GM12892 (cell line): ENCODE data around the gene REXO4.
"Not testable (repeated sequence)": the region's sequence is repeated elsewhere in the genome, so short reads cannot be mapped to it uniquely, and the experiment has no call there.

ENCODE experiments used
- DNase-seq: peaks from one replicate; pipeline ENCODE4 v3.0.0; 2011; ENCODE audit not compliant: insufficient read length
- FAIRE-seq: peaks from 2 replicates; lab custom pipeline; 2011; peaks lifted over from hg19 to GRCh38; lab: Jason Lieb, UNC
- POLR2A ChIP-seq: IDR thresholded peaks from 2 replicates; pipeline ENCODE4 v1.6.1; 2011; ENCODE audit warnings: low read depth, low read length, control low read depth
- POLR2AphosphoS5 ChIP-seq: IDR thresholded peaks from 2 replicates; pipeline ENCODE4 v1.6.1; 2011; ENCODE audit warnings: low read depth, low read length, control low read depth
- TAF1 ChIP-seq: IDR thresholded peaks from 2 replicates; pipeline ENCODE4 v1.6.1; 2011; ENCODE audit warnings: low read depth, mild to moderate bottlenecking, control low read depth, low read length, borderline replicate concordance

REXO4 gene

DNA sequence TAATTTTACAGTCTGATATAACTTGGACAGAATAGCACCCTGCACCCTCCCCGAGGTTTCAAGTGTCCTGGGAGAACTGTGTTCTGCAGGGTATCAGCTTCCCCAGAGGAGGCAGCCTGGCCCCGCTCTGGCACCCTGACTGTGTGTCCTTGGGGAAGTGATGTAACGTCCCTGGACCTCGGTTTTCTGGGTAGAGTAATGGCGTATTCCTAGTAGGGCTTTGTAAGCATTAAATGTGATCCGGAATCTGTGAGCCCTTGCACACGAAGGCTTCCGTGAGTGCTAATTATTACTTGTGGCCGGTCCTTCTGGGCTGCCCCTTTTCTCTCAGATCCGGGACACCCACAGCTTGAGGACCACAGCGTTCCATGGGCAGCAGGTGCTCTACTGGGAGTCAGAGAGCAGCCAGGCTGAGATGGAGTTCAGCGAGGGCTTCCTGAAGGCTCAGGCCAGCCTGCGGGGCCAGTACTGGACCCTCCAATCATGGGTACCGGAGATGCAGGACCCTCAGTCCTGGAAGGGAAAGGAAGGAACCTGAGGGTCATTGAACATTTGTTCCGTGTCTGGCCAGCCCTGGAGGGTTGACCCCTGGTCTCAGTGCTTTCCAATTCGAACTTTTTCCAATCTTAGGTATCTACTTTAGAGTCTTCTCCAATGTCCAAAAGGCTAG lies 41.0 kb upstream of the REXO4 start:
- no peak for DNase-seq
- no peak for FAIRE-seq
- TF ChIP-seq POLR2A: no peak
- no peak for TF ChIP-seq TAF1
- TF ChIP-seq POLR2AphosphoS5: no peak

DNA sequence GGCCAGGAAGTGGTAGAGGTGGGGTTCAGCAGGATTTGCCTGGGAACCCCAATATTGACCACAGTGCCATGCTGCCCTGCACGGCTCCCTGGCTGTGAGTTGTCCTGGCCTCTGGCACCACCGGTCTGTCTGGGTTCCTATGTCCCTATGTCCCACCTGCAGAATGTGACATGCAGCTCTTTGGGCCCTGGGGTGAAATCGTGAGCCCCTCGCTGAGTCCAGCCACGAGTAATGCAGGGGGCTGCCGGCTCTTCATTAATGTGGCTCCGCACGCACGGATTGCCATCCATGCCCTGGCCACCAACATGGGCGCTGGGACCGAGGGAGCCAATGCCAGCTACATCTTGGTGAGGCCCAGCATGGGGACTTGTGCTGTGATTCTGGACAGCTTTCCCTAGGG lies 39.9 kb upstream of the REXO4 start:
- TF ChIP-seq POLR2AphosphoS5: no peak
- TF ChIP-seq TAF1: no peak
- no peak for TF ChIP-seq POLR2A
- DNase-seq: no peak
- no peak for FAIRE-seq

DNA sequence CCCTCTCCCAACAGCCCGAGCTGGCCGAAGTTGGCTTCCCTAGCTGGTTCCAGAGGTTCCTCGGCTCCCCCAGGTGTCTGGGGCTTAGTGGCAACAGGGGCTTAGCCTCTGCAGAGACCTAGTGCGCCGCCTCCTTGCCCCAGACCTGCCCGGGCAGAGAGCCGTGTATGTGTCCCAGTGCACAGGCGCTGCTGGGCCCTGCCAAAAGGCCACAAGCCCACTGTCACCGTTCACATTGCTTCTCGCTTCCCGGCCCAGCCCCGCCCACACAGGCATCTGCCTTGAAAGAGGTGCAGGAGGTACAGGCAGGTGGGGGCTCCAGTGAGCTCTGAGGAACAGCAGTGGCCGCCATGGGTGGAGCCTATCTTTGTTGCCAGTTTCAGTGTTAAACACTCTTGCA lies 39.4 kb upstream of the REXO4 start:
- DNase-seq: no peak
- no peak for FAIRE-seq
- TF ChIP-seq POLR2A: no peak
- TF ChIP-seq TAF1: no peak
- TF ChIP-seq POLR2AphosphoS5: no peak

DNA sequence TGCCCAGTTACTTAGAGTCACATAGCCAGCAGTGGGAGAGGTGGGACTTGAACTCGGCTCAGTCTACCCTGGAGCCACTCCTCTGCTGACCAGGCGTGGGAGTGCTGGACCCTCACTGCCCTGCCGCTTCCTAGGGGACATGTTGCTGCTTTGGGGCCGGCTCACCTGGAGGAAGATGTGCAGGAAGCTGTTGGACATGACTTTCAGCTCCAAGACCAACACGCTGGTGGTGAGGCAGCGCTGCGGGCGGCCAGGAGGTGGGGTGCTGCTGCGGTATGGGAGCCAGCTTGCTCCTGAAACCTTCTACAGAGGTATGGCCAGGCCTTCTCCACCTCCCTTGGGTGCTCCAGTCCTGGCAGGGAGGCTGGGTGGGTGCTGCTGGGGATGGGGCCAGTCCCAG lies 38.6 kb upstream of the REXO4 start:
- FAIRE-seq (no peak), DNase-seq (no peak)
- TF ChIP-seq POLR2AphosphoS5 (no peak), TAF1 (no peak), POLR2A (no peak)

DNA sequence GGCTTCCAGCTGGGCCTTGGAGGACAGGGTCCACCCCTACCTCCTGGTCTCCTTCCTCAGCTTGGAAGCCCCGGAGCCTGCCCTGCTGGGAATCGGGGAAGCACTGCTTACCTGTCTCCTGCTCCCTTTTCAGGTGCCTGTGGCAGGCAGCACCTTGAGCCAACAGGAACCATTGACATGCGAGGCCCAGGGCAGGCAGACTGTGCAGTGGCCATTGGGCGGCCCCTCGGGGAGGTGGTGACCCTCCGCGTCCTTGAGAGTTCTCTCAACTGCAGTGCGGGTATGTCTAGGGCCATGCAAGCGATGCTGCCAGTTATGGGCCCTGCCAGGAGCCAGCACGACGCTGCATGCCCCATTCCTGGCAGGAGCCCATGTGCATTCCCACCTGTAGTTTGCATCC lies 38.1 kb upstream of the REXO4 start:
- no peak for FAIRE-seq
- DNase-seq: no peak
- no peak for TF ChIP-seq POLR2A

DNA sequence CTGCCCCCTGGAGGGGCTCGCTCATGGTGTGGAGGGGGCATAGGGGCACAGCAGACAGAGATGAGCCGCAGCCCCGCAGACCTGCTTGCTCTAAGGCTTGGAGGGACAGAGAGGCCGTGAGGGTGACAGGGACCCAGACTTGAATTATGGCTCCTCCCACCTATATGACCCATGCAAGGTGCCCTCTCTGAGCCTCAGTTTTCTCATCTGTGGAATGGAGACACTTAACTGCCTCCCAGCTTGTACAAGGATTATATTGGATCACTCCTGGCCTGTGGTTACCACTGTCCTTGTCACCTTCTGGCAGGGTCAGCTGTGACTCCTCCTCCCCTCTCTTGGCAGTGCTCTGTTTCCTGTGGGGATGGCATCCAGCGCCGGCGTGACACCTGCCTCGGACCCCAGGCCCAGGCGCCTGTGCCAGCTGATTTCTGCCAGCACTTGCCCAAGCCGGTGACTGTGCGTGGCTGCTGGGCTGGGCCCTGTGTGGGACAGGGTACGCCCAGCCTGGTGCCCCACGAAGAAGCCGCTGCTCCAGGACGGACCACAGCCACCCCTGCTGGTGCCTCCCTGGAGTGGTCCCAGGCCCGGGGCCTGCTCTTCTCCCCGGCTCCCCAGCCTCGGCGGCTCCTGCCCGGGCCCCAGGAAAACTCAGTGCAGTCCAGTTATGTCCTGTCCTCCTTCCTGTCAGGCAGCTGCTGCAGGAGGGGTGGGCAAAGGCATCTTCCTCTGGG lies 37.3 kb upstream of the REXO4 start:
- no peak for DNase-seq
- no peak for FAIRE-seq
- TF ChIP-seq POLR2AphosphoS5: no peak
- TF ChIP-seq TAF1: no peak
- no peak for TF ChIP-seq POLR2A

DNA sequence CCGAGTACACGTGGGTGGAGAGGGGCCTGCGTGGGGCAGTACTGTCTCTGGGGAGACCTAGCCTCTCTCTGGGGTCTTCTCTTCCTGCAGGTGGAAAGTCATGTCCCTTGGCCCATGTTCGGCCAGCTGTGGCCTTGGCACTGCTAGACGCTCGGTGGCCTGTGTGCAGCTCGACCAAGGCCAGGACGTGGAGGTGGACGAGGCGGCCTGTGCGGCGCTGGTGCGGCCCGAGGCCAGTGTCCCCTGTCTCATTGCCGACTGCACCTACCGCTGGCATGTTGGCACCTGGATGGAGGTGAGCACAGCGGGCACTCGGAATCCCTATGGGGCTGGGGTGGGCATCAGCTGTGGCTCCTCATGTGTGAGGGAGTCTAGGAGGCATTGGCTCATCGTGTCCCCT lies 36.5 kb upstream of the REXO4 start:
- TF ChIP-seq POLR2AphosphoS5 (no peak), TAF1 (no peak), POLR2A (no peak)

DNA sequence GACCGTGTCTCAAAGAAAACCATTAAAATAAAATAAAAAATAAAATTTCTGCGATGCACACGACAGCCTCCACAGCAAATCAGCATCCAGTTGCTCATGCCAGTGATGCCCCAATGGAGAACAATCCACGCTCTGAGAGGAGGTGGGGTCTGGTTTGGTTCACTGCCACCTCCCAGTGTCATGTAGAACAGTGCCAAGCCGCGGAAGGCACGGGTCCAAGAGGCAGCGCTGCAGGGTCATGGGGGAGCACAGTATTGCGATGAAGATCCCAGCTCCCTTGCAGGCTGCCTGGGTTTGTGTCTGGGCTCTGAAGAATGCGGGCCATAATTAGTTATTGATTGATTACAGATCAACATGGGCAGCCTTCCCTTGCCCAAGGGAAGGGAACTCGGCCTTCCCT lies 35.8 kb upstream of the REXO4 start:
- DNase-seq (no peak), FAIRE-seq (no peak)
- TF ChIP-seq POLR2AphosphoS5 (no peak), TAF1 (no peak), POLR2A (no peak)

More for the DNA sequence above, 36.5 kb upstream of the REXO4 start:
- no peak for DNase-seq
- FAIRE-seq: no peak

DNA sequence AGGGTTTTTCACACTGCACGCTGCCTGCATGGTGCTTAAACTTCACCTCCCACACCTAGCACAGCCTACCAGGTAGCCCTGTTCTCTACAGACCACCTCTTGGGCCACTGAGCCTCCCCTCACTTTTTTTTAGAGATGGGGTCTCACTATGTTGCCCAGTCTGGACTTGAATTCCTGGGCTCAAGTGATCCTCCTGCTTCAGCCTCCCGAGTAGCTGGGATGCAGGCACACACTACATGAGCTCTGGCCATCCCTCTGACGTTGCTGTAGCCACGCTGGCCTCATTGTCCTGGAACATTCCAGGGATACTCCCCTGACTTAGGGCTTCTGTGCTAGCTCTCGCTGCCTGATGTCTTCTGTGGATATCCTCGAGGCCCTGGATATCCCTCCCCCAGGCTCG lies 34.8 kb upstream of the REXO4 start:
- DNase-seq (no peak), FAIRE-seq (no peak)
- no peak for TF ChIP-seq POLR2AphosphoS5
- no peak for TF ChIP-seq TAF1
- no peak for TF ChIP-seq POLR2A

DNA sequence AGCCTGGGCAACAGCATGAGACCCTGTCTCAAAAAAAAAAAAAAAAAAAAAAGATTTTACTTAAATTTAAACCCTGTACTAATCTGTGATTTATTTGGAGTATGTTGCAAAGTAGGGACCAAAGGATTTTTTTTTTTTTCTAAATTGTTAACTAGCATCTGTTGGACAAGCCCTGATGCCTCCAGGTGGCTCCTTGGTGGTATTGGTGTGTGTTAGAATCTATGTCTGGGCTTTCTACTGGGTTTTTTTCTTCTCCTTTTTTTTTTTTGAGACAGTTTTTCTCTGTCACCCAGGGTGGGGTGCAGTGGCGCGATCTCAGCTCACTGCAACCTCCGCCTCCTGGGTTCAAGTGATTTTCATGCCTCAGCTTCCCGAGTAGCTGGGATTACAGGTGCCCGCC lies 34.1 kb upstream of the REXO4 start:
- not testable (repeated sequence) for DNase-seq, FAIRE-seq

DNA sequence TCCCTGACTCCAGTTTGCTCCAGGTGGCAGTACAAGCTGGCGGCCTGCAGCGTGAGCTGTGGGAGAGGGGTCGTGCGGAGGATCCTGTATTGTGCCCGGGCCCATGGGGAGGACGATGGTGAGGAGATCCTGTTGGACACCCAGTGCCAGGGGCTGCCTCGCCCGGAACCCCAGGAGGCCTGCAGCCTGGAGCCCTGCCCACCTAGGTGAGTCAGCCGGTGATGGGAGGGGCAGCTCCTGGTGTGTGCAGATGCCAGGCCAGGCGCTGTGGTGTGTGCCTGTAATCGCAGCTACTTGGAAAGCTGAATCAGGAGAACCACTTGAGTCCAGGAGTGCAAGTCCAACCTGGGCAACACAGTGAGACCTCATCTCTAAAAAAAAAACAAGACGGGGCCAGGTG lies 31.9 kb upstream of the REXO4 start:
- FAIRE-seq: no peak
- no peak for DNase-seq
- TF ChIP-seq TAF1 (no peak), POLR2AphosphoS5 (no peak), POLR2A (no peak)

DNA sequence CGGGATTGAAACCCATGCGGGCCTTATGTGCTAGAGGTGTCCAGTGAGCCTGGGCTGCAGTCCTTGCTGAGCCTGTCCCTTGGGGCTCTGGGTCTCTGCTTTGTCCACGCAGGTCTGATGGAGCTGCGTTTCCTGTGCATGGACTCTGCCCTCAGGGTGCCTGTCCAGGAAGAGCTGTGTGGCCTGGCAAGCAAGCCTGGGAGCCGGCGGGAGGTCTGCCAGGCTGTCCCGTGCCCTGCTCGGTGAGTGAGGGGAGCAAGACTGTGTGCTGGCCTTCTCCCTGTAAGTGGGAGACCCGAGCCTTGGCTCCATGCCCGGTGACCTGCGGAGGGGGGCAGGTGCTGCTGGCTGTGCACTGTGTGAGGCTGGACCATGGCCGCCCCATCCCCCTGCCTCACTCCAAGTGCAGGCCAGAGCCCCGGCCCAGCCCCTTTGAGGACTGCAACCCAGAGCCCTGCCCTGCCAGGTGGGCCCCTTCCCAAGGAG lies 30.7 kb upstream of the REXO4 start:
- no peak for FAIRE-seq
- DNase-seq: no peak

More for the DNA sequence above, 30.7 kb upstream of the REXO4 start:
- TF ChIP-seq POLR2A (no peak), POLR2AphosphoS5 (no peak), TAF1 (no peak)
